HepG2 (cell line): Measurements from ENCODE around the gene MTM1. TPM values are rescaled to one million over a fixed set of nuclear protein-coding genes. Genes with fewer than 3 reads are reported as not detected.

Source experiments
- HNRNPK ChIP-seq: fragments of 200-400 bp; formaldehyde crosslinking; IDR thresholded peaks from 2 replicates; pipeline ENCODE4 v1.6.1; 2018; ENCODE audit warnings: low read length, low read depth, moderate library complexity, mild to moderate bottlenecking; ENCODE audit not compliant: poor library complexity, severe bottlenecking
- HNRNPLL ChIP-seq: fragments of 200-400 bp; formaldehyde crosslinking; IDR thresholded peaks from 2 replicates; pipeline ENCODE4 v1.6.1; 2017; ENCODE audit warnings: mild to moderate bottlenecking, low read depth, low read length; ENCODE audit not compliant: poor library complexity, severe bottlenecking
- MAZ ChIP-seq, 2 experiments: sonication (generic) in 1 of 2; formaldehyde crosslinking in 1 of 2; IDR thresholded peaks; 2 replicates each; pipeline versions ENCODE4 v1.5.0 to v1.6.1; 2012 to 2020; ENCODE audit warnings: low read depth in 2 of 2, mild to moderate bottlenecking in 2 of 2, borderline replicate concordance in 1 of 2, improper control_type of control experiment in 1 of 2, low read length in 1 of 2, missing genetic modification reagents in 1 of 2, moderate library complexity in 1 of 2
- MEF2D ChIP-seq: sonication (generic); formaldehyde crosslinking; IDR thresholded peaks from 2 replicates; pipeline ENCODE4 v1.5.1; 2020; ENCODE audit warnings: mild to moderate bottlenecking, missing genetic modification reagents
- POLR2A ChIP-seq, 2 experiments: IDR thresholded peaks; 2 replicates each; pipeline ENCODE4 v1.6.1; 2011; ENCODE audit warnings: low read depth in 2 of 2, low read length in 2 of 2, mild to moderate bottlenecking in 1 of 2, moderate library complexity in 1 of 2; ENCODE audit not compliant: insufficient read depth in 1 of 2
- POLR2AphosphoS5 ChIP-seq: IDR thresholded peaks from 2 replicates; pipeline ENCODE4 v1.6.1; 2012; ENCODE audit warnings: low read depth, low read length
- RAD51 ChIP-seq: fragments of 450-650 bp; IDR thresholded peaks from 2 replicates; pipeline ENCODE4 v1.6.1; 2016; ENCODE audit warnings: borderline replicate concordance
- RBFOX2 ChIP-seq: fragments of 200-400 bp; formaldehyde crosslinking; IDR thresholded peaks from 2 replicates; pipeline ENCODE4 v1.6.1; 2017; ENCODE audit warnings: low read depth, mild to moderate bottlenecking, low read length
- SALL2 ChIP-seq: sonication (generic); formaldehyde crosslinking; IDR thresholded peaks from 2 replicates; pipeline ENCODE4 v1.8.1; 2023; ENCODE audit warnings: mild to moderate bottlenecking, missing genetic modification reagents, inconsistent platforms
- SRF ChIP-seq: IDR thresholded peaks from 2 replicates; pipeline ENCODE4 v1.6.1; 2011; ENCODE audit warnings: mild to moderate bottlenecking, low read depth, low read length, moderate library complexity
- TGIF2 ChIP-seq: IDR thresholded peaks from 2 replicates; pipeline ENCODE4 v1.6.1; 2016; ENCODE audit warnings: control low read depth, missing compliant biosample characterization
- ZBTB20 ChIP-seq: sonication (generic); formaldehyde crosslinking; IDR thresholded peaks from 2 replicates; pipeline ENCODE4 v1.8.1; 2023; ENCODE audit warnings: missing genetic modification reagents, low read depth, mild to moderate bottlenecking, borderline replicate concordance
- ZFP41 ChIP-seq: sonication (generic); formaldehyde crosslinking; IDR thresholded peaks from 2 replicates; pipeline ENCODE4 v1.4.0; 2020; ENCODE audit warnings: mild to moderate bottlenecking, missing genetic modification reagents, borderline replicate concordance
- ZKSCAN1 ChIP-seq: fragments of 150-350 bp; IDR thresholded peaks from 2 replicates; pipeline ENCODE4 v1.6.1; 2014; ENCODE audit warnings: low read length
- ZKSCAN8 ChIP-seq: IDR thresholded peaks from 2 replicates; pipeline ENCODE4 v1.6.1; 2016; ENCODE audit warnings: borderline replicate concordance, missing genetic modification reagents, missing compliant biosample characterization
- ZNF10 ChIP-seq: sonication (generic); formaldehyde crosslinking; IDR thresholded peaks from 2 replicates; pipeline ENCODE4 v1.4.0; 2020; ENCODE audit warnings: mild to moderate bottlenecking, low read depth, missing genetic modification reagents, borderline replicate concordance
- ZNF230 ChIP-seq: sonication (generic); formaldehyde crosslinking; IDR thresholded peaks from 2 replicates; pipeline ENCODE4 v1.4.0; 2020; ENCODE audit warnings: mild to moderate bottlenecking, missing genetic modification reagents
- ZNF232 ChIP-seq: sonication (generic); formaldehyde crosslinking; IDR thresholded peaks from 2 replicates; pipeline ENCODE4 v1.4.0; 2020; ENCODE audit warnings: missing genetic modification reagents, borderline replicate concordance
- ZNF441 ChIP-seq: sonication (generic); formaldehyde crosslinking; IDR thresholded peaks from 2 replicates; pipeline ENCODE4 v1.7.0; 2021; ENCODE audit warnings: missing genetic modification reagents, borderline replicate concordance
- ZNF616 ChIP-seq: sonication (generic); formaldehyde crosslinking; IDR thresholded peaks from 2 replicates; pipeline ENCODE4 v1.5.0; 2020; ENCODE audit warnings: low read depth, mild to moderate bottlenecking, missing genetic modification reagents
- ZNF678 ChIP-seq: sonication (generic); formaldehyde crosslinking; IDR thresholded peaks from 2 replicates; pipeline ENCODE4 v1.4.0; 2020; ENCODE audit warnings: mild to moderate bottlenecking, missing genetic modification reagents
- ZNF703 ChIP-seq: sonication (generic); formaldehyde crosslinking; IDR thresholded peaks from 2 replicates; pipeline ENCODE4 v1.5.1; 2020; ENCODE audit warnings: missing genetic modification reagents, mild to moderate bottlenecking, moderate library complexity, borderline replicate concordance
- ZSCAN25 ChIP-seq: sonication (generic); formaldehyde crosslinking; IDR thresholded peaks from 2 replicates; pipeline ENCODE4 v1.8.0; 2022; ENCODE audit warnings: mild to moderate bottlenecking, missing genetic modification reagents
- polyA plus RNA-seq, 8 experiments: library from polyadenylated mRNA; depleted of rRNA in 3 of 8; stranded (reverse) in 7 of 8; unstranded in 1 of 8; fragments of >200 nt; fragmentation: Illumina TruSeq in 4 of 8; extraction: Trizol in 4 of 8; gene quantifications; 2 replicates each; pipeline versions ENCODE4 v1.2.1 to v1.2.3, GENCODE V29; 2011 to 2016; ENCODE audit warnings: low read depth in 4 of 8, missing spikeins in 1 of 8, mixed read lengths in 1 of 8; ENCODE audit not compliant: insufficient read depth in 1 of 8
- total RNA-seq, 5 experiments: library from RNA; depleted of rRNA; stranded (reverse); fragments of >200 nt; fragmentation: Illumina TruSeq; extraction: Trizol; gene quantifications; 2 replicates each; pipeline ENCODE4 v1.2.3, GENCODE V29; 2016; ENCODE audit warnings: low read depth in 1 of 5
- TF ChIP-seq, protein P1 (sequence below): sonication (generic); formaldehyde crosslinking; IDR thresholded peaks from 2 replicates; pipeline ENCODE4 v1.4.0; 2020; ENCODE audit warnings: missing genetic modification reagents
- TF ChIP-seq, protein P2 (sequence below): sonication (generic); formaldehyde crosslinking; IDR thresholded peaks from 2 replicates; pipeline ENCODE4 v1.8.0; 2023; ENCODE audit warnings: mild to moderate bottlenecking, missing genetic modification reagents
- TF ChIP-seq, protein P3 (sequence below): sonication (generic); formaldehyde crosslinking; IDR thresholded peaks from 2 replicates; pipeline ENCODE4 v1.4.0; 2020; ENCODE audit warnings: missing genetic modification reagents

MTM1 gene
- total and polyA plus RNA-seq, 2 of the 13 experiments (the other 11 are each of a cell fraction or from before 2014, with no cell fraction given), result 12.0 to 15.2 TPM

DNA sequence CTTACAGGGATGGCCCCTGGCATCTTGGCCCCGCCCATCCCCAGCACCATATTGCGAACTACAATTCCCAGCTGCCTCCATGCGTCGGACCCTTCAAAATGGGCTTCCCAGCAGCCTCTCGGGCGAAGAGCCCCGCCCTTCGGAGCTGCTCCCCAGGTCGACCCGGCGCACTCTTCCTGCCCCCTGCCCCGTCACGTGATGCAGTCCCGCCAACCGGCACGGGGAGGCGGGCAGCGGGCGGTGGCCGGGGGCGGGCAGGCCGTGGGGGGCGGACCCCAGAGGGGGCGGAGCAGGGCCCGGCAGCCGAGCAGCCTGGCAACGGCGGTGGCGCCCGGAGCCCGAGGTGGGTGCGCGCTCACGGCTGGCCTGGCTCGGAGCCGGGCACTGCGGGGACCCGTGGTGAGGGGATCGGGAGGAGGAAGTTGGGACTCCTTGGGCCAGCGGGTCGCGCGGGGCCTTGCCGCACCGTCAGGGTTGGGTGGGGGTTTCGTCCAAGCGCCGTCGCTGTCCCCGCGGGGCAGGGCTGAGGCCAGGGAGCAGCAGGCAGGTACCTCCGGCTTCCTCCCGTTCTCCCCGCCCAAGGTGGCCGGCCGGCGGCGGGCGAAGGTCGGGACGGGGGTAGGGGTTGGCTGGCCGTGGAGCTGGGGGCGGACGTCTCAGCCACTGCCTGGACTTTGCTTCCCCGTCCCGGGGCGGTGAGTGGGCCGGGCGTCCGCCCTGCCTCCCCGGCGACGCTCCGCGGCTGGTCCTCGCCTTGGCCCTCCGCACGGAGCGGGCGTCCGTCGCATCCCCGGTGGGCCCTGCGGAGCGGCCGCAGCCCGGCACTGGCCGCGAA, at the start of gene MTM1 (continued):
- peak; percentile 47; the same call in 1 of the 2 replicates for TF ChIP-seq POLR2AphosphoS5
- TF ChIP-seq ZSCAN25 (CRISPR knock-in tag), result no peak
- TF ChIP-seq, protein P1, sequence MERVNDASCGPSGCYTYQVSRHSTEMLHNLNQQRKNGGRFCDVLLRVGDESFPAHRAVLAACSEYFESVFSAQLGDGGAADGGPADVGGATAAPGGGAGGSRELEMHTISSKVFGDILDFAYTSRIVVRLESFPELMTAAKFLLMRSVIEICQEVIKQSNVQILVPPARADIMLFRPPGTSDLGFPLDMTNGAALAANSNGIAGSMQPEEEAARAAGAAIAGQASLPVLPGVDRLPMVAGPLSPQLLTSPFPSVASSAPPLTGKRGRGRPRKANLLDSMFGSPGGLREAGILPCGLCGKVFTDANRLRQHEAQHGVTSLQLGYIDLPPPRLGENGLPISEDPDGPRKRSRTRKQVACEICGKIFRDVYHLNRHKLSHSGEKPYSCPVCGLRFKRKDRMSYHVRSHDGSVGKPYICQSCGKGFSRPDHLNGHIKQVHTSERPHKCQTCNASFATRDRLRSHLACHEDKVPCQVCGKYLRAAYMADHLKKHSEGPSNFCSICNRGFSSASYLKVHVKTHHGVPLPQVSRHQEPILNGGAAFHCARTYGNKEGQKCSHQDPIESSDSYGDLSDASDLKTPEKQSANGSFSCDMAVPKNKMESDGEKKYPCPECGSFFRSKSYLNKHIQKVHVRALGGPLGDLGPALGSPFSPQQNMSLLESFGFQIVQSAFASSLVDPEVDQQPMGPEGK (CRISPR knock-in tag), result peak; percentile 56
- TF ChIP-seq, protein P2, sequence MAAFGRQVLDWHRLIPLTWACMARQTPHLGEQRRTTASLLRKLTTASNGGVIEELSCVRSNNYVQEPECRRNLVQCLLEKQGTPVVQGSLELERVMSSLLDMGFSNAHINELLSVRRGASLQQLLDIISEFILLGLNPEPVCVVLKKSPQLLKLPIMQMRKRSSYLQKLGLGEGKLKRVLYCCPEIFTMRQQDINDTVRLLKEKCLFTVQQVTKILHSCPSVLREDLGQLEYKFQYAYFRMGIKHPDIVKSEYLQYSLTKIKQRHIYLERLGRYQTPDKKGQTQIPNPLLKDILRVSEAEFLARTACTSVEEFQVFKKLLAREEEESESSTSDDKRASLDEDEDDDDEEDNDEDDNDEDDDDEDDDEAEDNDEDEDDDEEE (CRISPR knock-in tag), result no peak
- no peak for TF ChIP-seq SALL2 (CRISPR knock-in tag)
- TF ChIP-seq SRF, result peak; percentile 52; the same call in 1 of the 2 replicates
- no peak for TF ChIP-seq ZNF703 (CRISPR knock-in tag)
- no peak for TF ChIP-seq ZBTB20 (CRISPR knock-in tag)
- TF ChIP-seq MEF2D, result no peak
- no peak for TF ChIP-seq ZNF230
- TF ChIP-seq ZKSCAN1, result no peak
- TF ChIP-seq ZFP41 (CRISPR knock-in tag), result no peak
- no peak for TF ChIP-seq ZNF10
- no peak for TF ChIP-seq ZNF616 (CRISPR knock-in tag)
- no peak for TF ChIP-seq ZNF232
- no peak for TF ChIP-seq ZKSCAN8
- 0 out of 2 replicates have a peak, but pooled peaks have one; percentile 28 for TF ChIP-seq ZNF441 (CRISPR knock-in tag)
- TF ChIP-seq HNRNPLL, result peak; percentile 47
- TF ChIP-seq POLR2A (IDR thresholded peaks at IDR 0.05; ENCODE audit: insufficient read depth in 1 of 2, low read depth in 2 of 2, low read length in 2 of 2), result peak; percentile 48 to 59; a peak in 3 of 4 replicates
- TF ChIP-seq MAZ (IDR thresholded peaks at IDR 0.05; ENCODE audit: borderline replicate concordance, low read depth, low read length), result peak; percentile 66; the same call in 1 of the 2 replicates
- TF ChIP-seq MAZ (CRISPR knock-in tag; IDR thresholded peaks at IDR 0.05; ENCODE audit: low read depth), result no peak
- no peak for TF ChIP-seq ZNF678 (CRISPR knock-in tag)
- no peak for TF ChIP-seq TGIF2 (CRISPR knock-in tag)
- TF ChIP-seq HNRNPK, result no peak
- TF ChIP-seq, protein P3, sequence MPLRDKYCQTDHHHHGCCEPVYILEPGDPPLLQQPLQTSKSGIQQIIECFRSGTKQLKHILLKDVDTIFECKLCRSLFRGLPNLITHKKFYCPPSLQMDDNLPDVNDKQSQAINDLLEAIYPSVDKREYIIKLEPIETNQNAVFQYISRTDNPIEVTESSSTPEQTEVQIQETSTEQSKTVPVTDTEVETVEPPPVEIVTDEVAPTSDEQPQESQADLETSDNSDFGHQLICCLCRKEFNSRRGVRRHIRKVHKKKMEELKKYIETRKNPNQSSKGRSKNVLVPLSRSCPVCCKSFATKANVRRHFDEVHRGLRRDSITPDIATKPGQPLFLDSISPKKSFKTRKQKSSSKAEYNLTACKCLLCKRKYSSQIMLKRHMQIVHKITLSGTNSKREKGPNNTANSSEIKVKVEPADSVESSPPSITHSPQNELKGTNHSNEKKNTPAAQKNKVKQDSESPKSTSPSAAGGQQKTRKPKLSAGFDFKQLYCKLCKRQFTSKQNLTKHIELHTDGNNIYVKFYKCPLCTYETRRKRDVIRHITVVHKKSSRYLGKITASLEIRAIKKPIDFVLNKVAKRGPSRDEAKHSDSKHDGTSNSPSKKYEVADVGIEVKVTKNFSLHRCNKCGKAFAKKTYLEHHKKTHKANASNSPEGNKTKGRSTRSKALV (CRISPR knock-in tag), result no peak
- peak; percentile 88 for TF ChIP-seq RAD51
- TF ChIP-seq RBFOX2, result peak; percentile 84
